Activated CD8-positive, alpha-beta memory T cell treated with anti-CD3 and anti-CD28 coated beads, Interleukin-2, amount 50 U/mL, for 48 hours (primary cell): ENCODE measurements around the gene DAD1.
"Not testable (repeated sequence)": the region's sequence is repeated elsewhere in the genome, so short reads cannot be mapped to it uniquely, and the experiment has no call there.

Experiments used
- DNase-seq: peaks from one replicate; pipeline ENCODE4 v3.0.0-alpha.2; 2020

DAD1 gene

DNA sequence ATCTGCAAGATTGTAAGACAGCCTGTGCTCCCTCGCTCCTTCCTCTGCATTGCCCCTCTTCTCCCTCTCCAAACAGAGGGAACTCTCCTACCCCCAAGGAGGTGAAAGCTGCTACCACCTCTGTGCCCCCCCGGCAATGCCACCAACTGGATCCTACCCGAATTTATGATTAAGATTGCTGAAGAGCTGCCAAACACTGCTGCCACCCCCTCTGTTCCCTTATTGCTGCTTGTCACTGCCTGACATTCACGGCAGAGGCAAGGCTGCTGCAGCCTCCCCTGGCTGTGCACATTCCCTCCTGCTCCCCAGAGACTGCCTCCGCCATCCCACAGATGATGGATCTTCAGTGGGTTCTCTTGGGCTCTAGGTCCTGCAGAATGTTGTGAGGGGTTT is 37.4 kb downstream of the DAD1 start:
- DNase-seq = peak; percentile 62

DNA sequence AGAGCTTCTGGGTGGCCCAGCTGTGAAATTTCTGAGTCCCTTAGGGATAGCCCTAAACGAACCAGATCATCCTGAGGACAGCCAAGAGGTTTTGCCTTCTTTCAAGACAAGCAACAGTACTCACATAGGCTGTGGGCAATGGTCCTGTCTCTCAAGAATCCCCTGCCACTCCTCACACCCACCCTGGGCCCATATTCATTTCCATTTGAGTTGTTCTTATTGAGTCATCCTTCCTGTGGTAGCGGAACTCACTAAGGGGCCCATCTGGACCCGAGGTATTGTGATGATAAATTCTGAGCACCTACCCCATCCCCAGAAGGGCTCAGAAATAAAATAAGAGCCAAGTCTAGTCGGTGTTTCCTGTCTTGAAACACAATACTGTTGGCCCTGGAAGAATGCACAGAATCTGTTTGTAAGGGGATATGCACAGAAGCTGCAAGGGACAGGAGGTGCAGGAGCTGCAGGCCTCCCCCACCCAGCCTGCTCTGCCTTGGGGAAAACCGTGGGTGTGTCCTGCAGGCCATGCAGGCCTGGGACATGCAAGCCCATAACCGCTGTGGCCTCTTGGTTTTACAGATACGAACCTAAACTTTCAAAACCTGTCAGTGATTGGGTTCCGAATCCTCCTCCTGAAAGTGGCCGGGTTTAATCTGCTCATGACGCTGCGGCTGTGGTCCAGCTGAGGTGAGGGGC is 38.9 kb downstream of the DAD1 start:
- peak; percentile 82 for DNase-seq

GRCh38 chr14:22549324-22549962 is 39.6 kb downstream of the DAD1 start:
- peak; percentile 64 for DNase-seq

DNA sequence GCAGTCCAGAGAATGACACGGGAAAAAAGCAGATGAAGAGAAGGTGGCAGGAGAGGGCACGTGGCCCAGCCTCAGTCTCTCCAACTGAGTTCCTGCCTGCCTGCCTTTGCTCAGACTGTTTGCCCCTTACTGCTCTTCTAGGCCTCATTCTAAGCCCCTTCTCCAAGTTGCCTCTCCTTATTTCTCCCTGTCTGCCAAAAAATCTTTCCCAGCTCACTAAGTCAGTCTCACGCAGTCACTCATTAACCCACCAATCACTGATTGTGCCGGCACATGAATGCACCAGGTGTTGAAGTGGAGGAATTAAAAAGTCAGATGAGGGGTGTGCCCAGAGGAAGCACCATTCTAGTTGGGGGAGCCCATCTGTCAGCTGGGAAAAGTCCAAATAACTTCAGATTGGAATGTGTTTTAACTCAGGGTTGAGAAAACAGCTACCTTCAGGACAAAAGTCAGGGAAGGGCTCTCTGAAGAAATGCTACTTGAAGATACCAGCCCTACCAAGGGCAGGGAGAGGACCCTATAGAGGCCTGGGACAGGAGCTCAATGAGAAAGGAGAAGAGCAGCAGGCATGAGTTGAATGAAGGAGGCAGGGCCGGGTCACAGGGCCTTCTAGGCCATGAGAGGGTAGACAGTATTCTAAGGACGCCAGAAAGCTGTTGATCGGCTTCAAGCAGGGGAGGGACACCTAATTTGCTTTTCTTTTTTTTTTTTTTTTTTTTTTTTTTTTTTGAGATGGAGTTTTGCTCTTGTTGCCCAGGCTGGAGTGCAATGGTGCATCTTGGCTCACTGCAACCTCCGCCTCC is 40.9 kb downstream of the DAD1 start:
- peak; percentile 56 for DNase-seq

- DNase-seq = peak; percentile 62
Observed at GRCh38 chr14:22547313-22547947, 41.6 kb downstream of the DAD1 start.

DNA sequence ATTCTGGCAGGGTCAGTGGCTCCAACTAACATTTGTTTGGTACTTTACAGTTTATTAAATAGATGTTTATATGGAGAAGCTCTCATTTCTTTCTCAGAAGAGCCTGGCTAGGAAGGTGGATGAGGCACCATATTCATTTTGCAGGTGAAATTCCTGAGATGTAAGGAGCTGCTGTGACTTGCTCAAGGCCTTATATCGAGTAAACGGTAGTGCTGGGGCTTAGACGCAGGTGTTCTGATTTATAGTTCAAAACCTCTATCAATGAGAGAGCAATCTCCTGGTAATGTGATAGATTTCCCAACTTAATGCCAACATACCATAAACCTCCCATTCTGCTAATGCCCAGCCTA is 42.3 kb downstream of the DAD1 start:
- peak; percentile 51 for DNase-seq

DNA sequence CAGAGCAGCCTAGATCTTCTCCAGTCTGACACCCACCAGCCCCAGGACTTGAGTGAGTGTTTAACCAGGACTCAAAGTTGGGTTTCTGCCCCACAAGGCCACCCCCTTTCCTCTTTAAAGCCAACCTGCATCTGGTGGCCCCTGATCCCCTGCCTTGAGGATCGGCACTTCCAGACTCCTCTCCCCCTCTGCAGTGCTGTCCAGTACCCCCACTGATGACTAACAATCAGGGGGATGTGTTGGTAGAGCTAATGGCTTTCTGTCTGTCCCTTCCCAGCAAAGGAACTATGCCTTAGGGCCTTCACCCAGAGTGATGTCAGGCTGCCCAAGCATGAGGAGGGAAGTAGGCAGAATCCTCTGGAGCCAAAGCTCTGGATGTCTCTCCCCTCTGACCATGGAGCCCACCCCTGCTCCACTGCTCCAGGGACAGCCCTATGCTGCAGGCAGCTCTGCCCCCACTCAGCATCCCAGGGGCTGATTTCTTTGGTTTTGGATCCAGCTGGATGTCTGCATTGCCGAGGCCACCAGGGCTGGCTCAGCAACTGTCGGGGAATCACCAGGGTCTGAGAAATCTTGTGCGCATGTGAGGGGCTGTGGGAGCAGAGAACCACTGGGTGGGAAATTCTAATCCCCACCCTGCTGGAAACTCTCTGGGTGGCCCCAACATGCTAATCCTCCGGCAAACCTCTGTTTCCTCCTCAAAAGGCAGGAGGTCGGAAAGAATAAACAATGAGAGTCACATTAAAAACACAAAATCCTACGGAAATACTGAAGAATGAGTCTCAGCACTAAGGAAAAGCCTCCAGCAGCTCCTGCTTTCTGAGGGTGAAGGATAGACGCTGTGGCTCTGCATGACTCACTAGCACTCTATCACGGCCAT is 42.9 kb downstream of the DAD1 start:
- peak; percentile 73 for DNase-seq

DNA sequence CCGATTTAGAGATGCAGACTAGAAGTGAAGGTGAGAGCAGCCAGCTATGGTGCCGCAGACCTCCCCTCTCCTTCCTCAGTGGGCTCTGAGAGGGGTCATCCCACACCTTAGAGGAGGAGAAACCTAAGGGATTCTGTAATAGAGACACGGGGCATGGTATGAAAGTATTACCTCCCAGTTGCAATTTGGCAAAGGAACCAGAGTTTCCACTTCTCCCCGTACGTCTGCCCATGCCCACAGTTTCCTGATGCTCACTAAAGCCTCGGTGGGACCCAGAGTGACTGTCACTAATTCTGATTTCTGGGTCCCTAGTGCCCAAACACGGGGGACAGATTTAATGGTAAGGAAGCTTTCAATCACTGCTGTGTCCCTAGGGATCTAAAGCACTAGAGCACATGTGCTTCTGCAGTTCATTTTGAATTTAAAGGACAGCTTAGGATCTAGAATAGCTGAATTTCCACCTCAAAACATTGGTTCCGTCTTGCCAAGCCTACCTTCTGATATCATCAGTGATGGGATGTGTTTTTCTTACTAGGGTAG is 44.1 kb downstream of the DAD1 start:
- no peak for DNase-seq

DNA sequence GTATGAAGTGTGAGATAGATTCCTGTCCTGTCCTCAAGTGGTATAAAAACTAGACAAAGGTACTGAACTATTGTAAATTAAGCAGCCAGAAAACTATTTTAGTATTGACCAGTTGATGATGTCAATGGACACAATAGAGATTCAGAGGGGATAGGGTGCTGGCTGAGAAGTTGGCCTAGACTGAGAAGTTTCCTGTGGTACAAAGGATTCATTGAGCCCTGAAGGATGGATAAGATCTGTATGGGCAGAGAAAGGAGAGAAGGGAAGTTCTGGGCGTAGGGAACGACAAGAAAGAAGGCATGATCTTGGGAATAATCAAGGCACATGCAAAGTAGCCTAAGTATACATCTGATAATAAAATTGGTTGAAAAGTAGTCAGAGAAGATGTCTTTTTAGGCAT is 44.6 kb downstream of the DAD1 start:
- DNase-seq = no peak

GRCh38 chr14:22543570-22544357 is 45.3 kb downstream of the DAD1 start:
- DNase-seq = not testable (repeated sequence)

DNA sequence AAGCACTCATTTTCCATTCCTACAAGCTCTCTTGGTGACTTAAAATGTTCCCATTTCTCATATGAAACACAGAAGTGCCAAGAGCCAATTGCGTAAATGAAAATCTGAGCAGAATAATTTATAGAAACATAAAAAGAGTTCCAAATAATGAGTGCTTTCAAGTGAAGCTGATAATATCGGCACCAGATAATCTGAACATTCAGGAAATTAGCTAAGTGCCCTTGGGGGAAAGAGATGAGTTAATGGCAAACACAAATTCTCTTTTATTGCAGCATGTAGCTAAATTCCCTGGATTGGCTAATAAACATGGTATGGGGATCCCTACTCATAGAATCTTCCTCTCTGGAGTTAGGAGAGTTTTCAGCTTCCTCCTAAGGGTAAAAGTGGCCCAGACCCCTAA is 46.7 kb downstream of the DAD1 start:
- no peak for DNase-seq

- no peak for DNase-seq
Observed at GRCh38 chr14:22541721-22542120, 47.3 kb downstream of the DAD1 start.

- DNase-seq = no peak
Observed at GRCh38 chr14:22540811-22541360, 48.1 kb downstream of the DAD1 start.

DNA sequence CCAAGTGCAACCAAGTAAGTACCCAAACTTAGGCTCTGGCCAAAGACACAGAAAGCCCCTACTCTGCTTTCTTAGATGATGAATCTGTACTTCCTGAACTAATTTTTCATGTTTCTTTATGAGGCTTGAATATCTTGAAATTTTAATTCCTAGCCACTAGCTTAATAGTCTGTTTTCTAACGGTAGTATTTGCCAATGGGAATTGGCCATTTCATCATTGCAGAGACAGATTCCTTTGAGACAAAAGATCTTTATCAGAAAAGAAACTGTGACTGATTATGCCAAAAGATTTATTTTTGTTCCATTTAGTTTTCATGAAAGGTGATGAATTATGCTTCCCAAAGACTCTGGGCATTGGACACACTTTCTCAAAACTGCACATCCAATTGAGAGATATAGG is 48.7 kb downstream of the DAD1 start:
- DNase-seq = no peak

DNA sequence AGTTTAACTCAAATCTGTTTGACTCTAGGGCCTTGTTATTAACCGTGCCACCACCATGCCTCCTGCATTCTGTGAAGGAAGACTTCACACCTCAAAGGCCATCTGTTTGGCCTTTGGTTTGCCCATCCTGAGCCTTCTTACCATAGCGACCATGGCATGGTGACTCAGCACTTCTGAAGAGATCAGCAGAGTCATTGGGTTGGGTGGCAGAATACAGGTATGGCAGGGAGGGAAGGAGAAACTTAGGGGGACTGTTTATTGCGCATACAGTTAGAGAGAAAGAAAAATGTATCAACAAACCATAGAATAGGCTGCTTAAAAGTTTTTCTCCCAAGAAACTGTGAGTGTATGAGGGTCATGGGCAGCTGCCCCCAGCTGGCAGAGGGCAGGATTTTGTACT is 49.2 kb downstream of the DAD1 start:
- no peak for DNase-seq

DNA sequence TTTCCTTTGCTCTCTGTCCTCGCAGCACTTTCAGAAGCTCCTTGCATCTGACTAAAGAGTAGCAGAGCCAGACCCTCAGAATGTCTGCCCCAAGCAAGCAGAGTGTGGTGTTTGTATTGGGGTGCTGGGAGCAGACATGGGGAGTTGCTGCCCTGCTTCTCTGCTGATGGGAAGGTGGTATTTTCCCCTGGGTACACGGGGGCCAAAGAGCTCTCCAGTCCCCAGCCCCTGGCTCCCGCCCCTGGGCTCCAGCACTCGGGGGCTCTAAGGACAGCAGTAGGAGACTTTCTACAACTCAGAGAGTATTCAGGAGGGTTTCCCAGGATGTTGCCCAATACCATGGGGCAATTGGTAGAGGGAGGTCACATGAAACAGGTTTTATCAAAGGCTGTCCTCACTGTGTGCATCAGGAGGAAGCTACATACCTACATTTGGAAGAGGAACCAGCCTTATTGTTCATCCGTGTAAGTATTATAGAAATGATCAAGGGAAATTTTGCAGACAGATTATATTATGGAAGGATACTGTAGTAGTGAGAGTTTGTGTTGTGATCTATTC is 50.3 kb downstream of the DAD1 start:
- DNase-seq = peak; percentile 54

DNA sequence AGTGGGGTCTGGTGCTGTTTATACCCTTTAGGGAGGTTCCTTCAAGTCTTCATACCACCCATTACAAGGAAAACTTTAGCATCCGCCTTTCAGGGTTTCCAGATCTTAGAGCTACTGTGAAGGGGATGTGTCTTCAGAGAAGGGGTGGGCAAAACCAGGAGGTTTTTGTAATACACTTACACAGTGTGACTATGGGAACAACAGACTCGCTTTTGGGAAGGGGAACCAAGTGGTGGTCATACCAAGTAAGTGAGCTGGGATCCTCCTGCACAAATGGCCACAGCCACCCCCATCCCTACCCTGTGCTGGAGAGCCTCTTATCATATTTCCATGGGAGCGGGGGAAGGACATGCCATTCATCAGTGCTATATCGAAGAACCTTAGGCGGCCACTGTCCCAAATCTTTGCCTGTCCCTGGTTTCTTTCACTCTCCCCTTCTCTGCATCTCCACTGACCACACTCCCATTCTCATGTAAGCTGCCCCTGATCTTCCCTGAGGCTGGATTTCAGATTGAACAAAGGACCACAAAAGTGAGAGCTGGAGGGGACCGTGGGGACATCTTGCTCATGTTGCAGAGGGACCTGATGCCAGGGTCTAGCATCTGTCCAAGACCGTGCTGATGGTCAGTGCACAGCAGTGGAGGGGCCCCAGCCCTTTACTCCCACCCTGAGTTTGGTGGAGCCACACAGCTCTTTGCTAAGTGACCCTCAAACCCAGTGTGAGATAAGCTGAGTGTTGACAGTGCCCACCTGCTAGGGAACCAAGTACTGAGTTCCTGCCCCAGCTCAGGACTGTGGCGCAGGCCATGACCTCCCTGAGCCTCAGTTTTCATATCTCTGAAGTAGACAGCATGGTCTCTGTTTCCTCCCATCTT is 51.4 kb downstream of the DAD1 start:
- DNase-seq = peak; percentile 59

GRCh38 chr14:22536853-22537338 is 52.1 kb downstream of the DAD1 start:
- DNase-seq = peak; percentile 84

DNA sequence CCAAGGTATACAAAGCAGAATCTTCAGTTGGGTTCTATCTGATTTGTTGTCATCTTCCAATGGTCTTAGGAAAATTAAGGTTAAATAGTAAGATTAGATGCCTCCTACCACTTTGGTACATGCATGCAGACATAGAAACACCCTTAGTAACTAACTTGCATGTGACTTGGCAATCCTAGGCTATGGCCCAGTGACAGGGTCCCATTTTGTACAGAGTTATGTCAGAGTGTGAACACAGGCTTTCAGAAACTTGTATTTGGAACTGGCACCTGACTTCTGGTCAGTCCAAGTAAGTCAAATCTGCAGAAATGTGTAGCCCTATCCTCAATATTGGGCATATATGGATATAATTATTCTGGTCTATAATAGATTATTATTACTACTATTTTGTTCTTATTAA is 53.1 kb downstream of the DAD1 start:
- DNase-seq = no peak

DNA sequence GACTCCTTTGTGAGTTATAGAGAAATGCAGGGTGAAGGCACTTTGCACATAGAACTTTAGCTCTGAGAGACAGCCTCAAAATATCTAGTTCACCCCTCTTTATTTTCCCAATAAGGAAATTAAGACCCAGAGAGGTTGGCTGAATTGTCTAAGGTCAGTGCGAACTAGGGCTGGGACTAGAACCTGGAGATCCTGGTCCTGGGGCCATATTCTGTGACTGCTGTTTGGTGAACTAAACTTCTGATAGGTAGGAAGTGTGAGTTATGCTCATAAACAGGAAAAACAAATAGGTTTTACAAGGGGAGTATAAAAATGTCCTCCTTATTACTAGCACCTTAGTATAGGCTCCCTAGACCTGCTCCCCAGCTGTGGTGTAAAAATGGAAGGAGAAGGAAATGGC is 53.9 kb downstream of the DAD1 start:
- DNase-seq = no peak
